K562 (cell line): ENCODE data around the gene AP5Z1. TPM values are rescaled to one million over a fixed set of nuclear protein-coding genes. Genes with fewer than 3 reads are reported as not detected.

Experiments used
- ATAC-seq: fragments of 200-7000 bp; cut with Tn5 transposase; 3 replicates; pipeline ENCODE4 v1.9.1; 2020; ENCODE audit warnings: moderate library complexity
- BruUV-seq: library from RNA; stranded (reverse); fragments of 400-500 nt; replicated peaks from 2 replicates; lab custom pipeline; 2021; lab: Mats Ljungman, UMichigan
- CTCF ChIA-PET: fragments of 300-600 bp; formaldehyde crosslinking; extraction: SDS; loops from one replicate; lab custom pipeline; 2021; ENCODE audit warnings: low intra/inter-chr PET ratio; lab: Yijun Ruan, JAX
- POLR2A ChIA-PET: fragments of 300-600, 350-650 bp; sonication (Branson Sonifier 250); formaldehyde crosslinking; extraction: SDS; loops from one replicate; lab custom pipeline; 2021; ENCODE audit warnings: antibody characterized with exemption, inconsistent platforms; lab: Yijun Ruan, JAX
- DNase-seq, 4 experiments: peaks; one replicate each; pipeline versions ENCODE4 v3.0.0 to v3.0.0-alpha.2; 2011 to 2018; ENCODE audit warnings: low spot score in 3 of 4, mixed read lengths in 3 of 4; ENCODE audit errors: extremely low read depth in 1 of 4
- FAIRE-seq: peaks from 2 replicates; lab custom pipeline; 2011; peaks lifted over from hg19 to GRCh38; lab: Jason Lieb, UNC
- H2AFZ ChIP-seq: 2 replicates; pipeline ENCODE4 v1.6.0; 2011; ENCODE audit warnings: low read depth, low read length, control low read depth, inconsistent platforms
- H3K27ac ChIP-seq: fragments of 200-600 bp; 3 replicates; pipeline ENCODE4 v1.8.0; 2011; ENCODE audit warnings: low read depth, mild to moderate bottlenecking, control low read depth, inconsistent platforms, low read length, moderate library complexity, mixed read lengths; ENCODE audit errors: extremely low read depth
- H3K27me3 ChIP-seq, 2 experiments: fragments of 300-600 bp in 1 of 2; 2 replicates in 1 of 2; 3 replicates in 1 of 2; pipeline versions ENCODE4 v1.6.0 to v1.8.0; 2011; ENCODE audit warnings: inconsistent platforms in 2 of 2, low read length in 2 of 2, mild to moderate bottlenecking in 1 of 2, mixed read lengths in 1 of 2, moderate library complexity in 1 of 2; ENCODE audit not compliant: control insufficient read depth in 2 of 2, insufficient read depth in 2 of 2
- H3K36me3 ChIP-seq: fragments of 300-600 bp; 3 replicates; pipeline ENCODE4 v1.8.0; 2011; ENCODE audit warnings: mild to moderate bottlenecking, low read length, inconsistent platforms; ENCODE audit not compliant: control insufficient read depth, insufficient read depth
- H3K4me1 ChIP-seq, 2 experiments: fragments of 200-600 bp in 1 of 2; replicated peaks in 1 of 2; 2 replicates in 1 of 2; 3 replicates in 1 of 2; pipeline versions ENCODE4 v1.5.1 to v1.8.0; 2011; ENCODE audit warnings: inconsistent platforms in 2 of 2, low read length in 2 of 2, mild to moderate bottlenecking in 1 of 2, mixed read lengths in 1 of 2, moderate library complexity in 1 of 2; ENCODE audit not compliant: control insufficient read depth in 2 of 2, insufficient read depth in 2 of 2
- H3K4me2 ChIP-seq: 2 replicates; pipeline ENCODE4 v1.6.1; 2011; ENCODE audit warnings: low read length, control low read depth, inconsistent platforms, mixed read lengths; ENCODE audit not compliant: insufficient read depth
- H3K4me3 ChIP-seq: fragments of 200-600 bp; sonication (generic), shearing (Covaris generic); 2 replicates; pipeline ENCODE4 v1.5.1; 2016; ENCODE audit warnings: control low read depth, inconsistent platforms
- H3K79me2 ChIP-seq: fragments of 200-600 bp; 3 replicates; pipeline ENCODE4 v1.8.0; 2011; ENCODE audit warnings: low read length, inconsistent platforms; ENCODE audit not compliant: control insufficient read depth, insufficient read depth
- H3K9ac ChIP-seq, 2 experiments: 2 replicates each; pipeline versions ENCODE4 v1.6.0 to v1.6.1; 2011; ENCODE audit warnings: low read depth in 2 of 2, low read length in 2 of 2, control low read depth in 1 of 2, inconsistent platforms in 1 of 2, mild to moderate bottlenecking in 1 of 2, mixed read lengths in 1 of 2; ENCODE audit not compliant: insufficient read depth in 1 of 2
- H3K9me1 ChIP-seq: one replicate; pipeline ENCODE4 v1.6.0; 2011; ENCODE audit warnings: inconsistent platforms, mild to moderate bottlenecking, low read length, moderate library complexity; ENCODE audit not compliant: control insufficient read depth, insufficient read depth
- H3K9me3 ChIP-seq: replicated peaks from 2 replicates; pipeline ENCODE4 v1.5.1; 2011; ENCODE audit warnings: low read depth, low read length, inconsistent platforms; ENCODE audit not compliant: control insufficient read depth, insufficient read depth
- H4K20me1 ChIP-seq: replicated peaks from 2 replicates; pipeline ENCODE4 v1.6.1; 2011; ENCODE audit warnings: low read length, inconsistent platforms, mixed read lengths; ENCODE audit not compliant: control insufficient read depth, insufficient read depth
- DIDO1 ChIP-seq: fragments of 450-650 bp; IDR thresholded peaks from 2 replicates; pipeline ENCODE4 v1.6.1; 2016; ENCODE audit warnings: low read depth, missing biosample characterization, missing genetic modification characterization
- KDM2B ChIP-seq: fragments of 250-450 bp; sonication (Bioruptor Pico); IDR thresholded peaks from 2 replicates; pipeline ENCODE4 v1.8.0; 2021; ENCODE audit warnings: mild to moderate bottlenecking, moderate library complexity
- RBM39 ChIP-seq: fragments of 200-400 bp; formaldehyde crosslinking; optimal IDR thresholded peaks from 2 replicates; pipeline ENCODE3; 2018; ENCODE audit warnings: low read depth, low read length
- RCOR1 ChIP-seq, 2 experiments: IDR thresholded peaks; 2 replicates each; pipeline ENCODE4 v1.6.1; 2012; ENCODE audit warnings: low read depth in 2 of 2, low read length in 2 of 2, borderline replicate concordance in 1 of 2, improper control_type of control experiment in 1 of 2
- THRAP3 ChIP-seq: fragments of 450-650 bp; IDR thresholded peaks from 2 replicates; pipeline ENCODE4 v1.6.1; 2016; ENCODE audit warnings: mild to moderate bottlenecking, inconsistent platforms, borderline replicate concordance
- ZNF444 ChIP-seq: fragments of 250-450 bp; sonication (Bioruptor Pico); IDR thresholded peaks from 2 replicates; pipeline ENCODE4 v1.4.0; 2020; ENCODE audit warnings: mild to moderate bottlenecking, moderate library complexity
- WGBS: fragments of 100-300 bp; shearing (Covaris generic); methylation state at CpG from one replicate; pipeline ENCODE4 v1.1.6; 2016; ENCODE audit warnings: low coverage, mixed read lengths; ENCODE audit not compliant: insufficient coverage; ENCODE audit errors: missing lambda C conversion rate; 5-methylcytosine and 5-hydroxymethylcytosine counted together
- in situ Hi-C: fragments of 300-500 bp; cut with MboI; formaldehyde crosslinking; loops from 4 replicates; pipeline ENCODE4 v1.15.0; 2018; ENCODE audit warnings: inconsistent platforms, mixed read lengths
- intact Hi-C: fragments of 100-400 bp; cut with micrococcal nuclease; formaldehyde crosslinking; loops from 2 replicates; pipeline ENCODE4 v1.14.2; 2022
- polyA plus RNA-seq, 8 experiments: library from polyadenylated mRNA; depleted of rRNA in 4 of 8; stranded (reverse) in 5 of 8; unstranded in 3 of 8; fragments of >200 nt; fragmentation: Nextera tagmentation in 2 of 8; fragmentation: Illumina TruSeq in 1 of 8; extraction: Ambion mirVana in 2 of 8; extraction: Trizol in 1 of 8; gene quantifications; 2 replicates each; pipeline versions ENCODE4 v1.2.1 to v1.2.3, GENCODE V29; 2011 to 2014; ENCODE audit warnings: inconsistent platforms in 1 of 8, missing spikeins in 1 of 8
- total RNA-seq, 7 experiments: library from RNA; depleted of rRNA in 6 of 7; stranded (reverse); fragments of >200 nt in 6 of 7; fragmentation: Illumina TruSeq in 2 of 7; extraction: Trizol in 2 of 7; gene quantifications; 2 replicates each; pipeline versions ENCODE4 v1.2.1 to v1.2.3, GENCODE V29; 2011 to 2021; ENCODE audit warnings: low replicate concordance in 1 of 7
- TF ChIP-seq, protein P1 (sequence below): fragments of 250-450 bp; sonication (Bioruptor Pico); IDR thresholded peaks from 2 replicates; pipeline ENCODE4 v1.8.0; 2022; ENCODE audit warnings: moderate library complexity, mild to moderate bottlenecking, inconsistent platforms
- TF ChIP-seq, protein P2 (sequence below), 2 experiments: fragments of 450-650 bp; IDR thresholded peaks; 2 replicates each; pipeline ENCODE4 v1.6.1; 2016

AP5Z1 gene
- total and polyA plus RNA-seq, 9 of the 15 experiments (the other 6 are each of a cell fraction or from before 2014, with no cell fraction given): 0.06 to 31.1 (median 6.4) TPM

GRCh38 chr7:4772306-4772705 is 3.1 kb upstream of the AP5Z1 start (continued):
- TF ChIP-seq RCOR1 (IDR thresholded peaks at IDR 0.05; ENCODE audit: borderline replicate concordance in 1 of 2, low read depth in 2 of 2, low read length in 2 of 2): no peak
- TF ChIP-seq, protein P1, sequence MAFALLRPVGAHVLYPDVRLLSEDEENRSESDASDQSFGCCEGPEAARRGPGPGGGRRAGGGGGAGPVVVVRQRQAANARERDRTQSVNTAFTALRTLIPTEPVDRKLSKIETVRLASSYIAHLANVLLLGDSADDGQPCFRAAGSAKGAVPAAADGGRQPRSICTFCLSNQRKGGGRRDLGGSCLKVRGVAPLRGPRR (CRISPR knock-in tag): no peak
- no peak for TF ChIP-seq KDM2B (CRISPR knock-in tag)
- TF ChIP-seq RBM39: no peak

- POLR2A ChIA-PET: interaction anchor here (0.6 to 1.1 kb wide), 3 partner anchors 11 to 18 kb away, joined by 3 to 4 read pairs (median 3); no protein-coding TSS in a partner anchor
- FAIRE-seq (no peak), ATAC-seq (no peak)
- no peaks in the 10 kb centered on the region for H3K27me3 ChIP-seq
- BruUV-seq: no TSS peak
- CTCF ChIA-PET: no interaction called here
- WGBS: 72% methylated on average over 12 of the region's 12 CpGs
- TF ChIP-seq ZNF444 (CRISPR knock-in tag) (no peak), THRAP3 (peak; percentile 41; the same call in 1 of the 2 replicates), DIDO1 (tag) (no peak)
- TF ChIP-seq, protein P2, sequence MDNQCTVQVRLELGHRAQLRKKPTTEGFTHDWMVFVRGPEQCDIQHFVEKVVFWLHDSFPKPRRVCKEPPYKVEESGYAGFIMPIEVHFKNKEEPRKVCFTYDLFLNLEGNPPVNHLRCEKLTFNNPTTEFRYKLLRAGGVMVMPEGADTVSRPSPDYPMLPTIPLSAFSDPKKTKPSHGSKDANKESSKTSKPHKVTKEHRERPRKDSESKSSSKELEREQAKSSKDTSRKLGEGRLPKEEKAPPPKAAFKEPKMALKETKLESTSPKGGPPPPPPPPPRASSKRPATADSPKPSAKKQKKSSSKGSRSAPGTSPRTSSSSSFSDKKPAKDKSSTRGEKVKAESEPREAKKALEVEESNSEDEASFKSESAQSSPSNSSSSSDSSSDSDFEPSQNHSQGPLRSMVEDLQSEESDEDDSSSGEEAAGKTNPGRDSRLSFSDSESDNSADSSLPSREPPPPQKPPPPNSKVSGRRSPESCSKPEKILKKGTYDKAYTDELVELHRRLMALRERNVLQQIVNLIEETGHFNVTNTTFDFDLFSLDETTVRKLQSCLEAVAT (IDR thresholded peaks at IDR 0.05): peak in 1 of 2 experiments; percentile 92; a peak in 2 of 4 replicates
- TF ChIP-seq, all 486 proteins: peak for 2
- peak overlapping the region in 1 of 2 experiments; percentile 95; a peak in 1 of 4 replicates for H3K9ac ChIP-seq
- peaks cover 3% of the 10 kb centered on the region for H3K9me1 ChIP-seq
- H3K4me2 ChIP-seq: peak overlapping the region; percentile 88
- H3K27ac ChIP-seq: no peak overlapping the region
- DNase-seq: no peak
- H2AFZ ChIP-seq: no peak overlapping the region
- no peak overlapping the region for H3K4me3 ChIP-seq
- intact Hi-C loops (no loop called here), in situ Hi-C loops (no loop called here)
- peaks cover 19 to 24% of the 10 kb centered on the region in 2 experiments for H3K4me1 ChIP-seq
- H3K79me2 ChIP-seq: peaks cover 23% of the 10 kb centered on the region
- H4K20me1 ChIP-seq: 0 out of 2 replicates have a peak, but pooled peaks cover 3% of the 10 kb centered on the region
- H3K36me3 ChIP-seq: peaks cover 18% of the 10 kb centered on the region; the same call in 2 of the 3 replicates
- no peaks in the 10 kb centered on the region for H3K9me3 ChIP-seq
These were observed 1.4 kb upstream of the AP5Z1 start for GRCh38 chr7:4774007-4774406.
